Measurements from ENCODE around the gene GDF15. TPM values are rescaled to one million over a fixed set of nuclear protein-coding genes. Genes with fewer than 3 reads are reported as not detected.
A peak's percentile ranks its signal among the peaks of the same experiment; 100 is the strongest.

GDF15 gene
- total RNA-seq, 4 donors from 2014 or later = 6.8 to 11.6 (median 9.0) TPM

GRCh38 chr19:18421371-18421959, 35.5 kb downstream of the GDF15 start:
- no peak overlapping the region for H3K4me3 ChIP-seq
- H3K27ac ChIP-seq = peak overlapping the region in 2 of 4 donors; percentile 78 to 89
- peaks cover 11 to 81% (median 46%) of the 10 kb centered on the region in 4 donors for H3K4me1 ChIP-seq

DNA sequence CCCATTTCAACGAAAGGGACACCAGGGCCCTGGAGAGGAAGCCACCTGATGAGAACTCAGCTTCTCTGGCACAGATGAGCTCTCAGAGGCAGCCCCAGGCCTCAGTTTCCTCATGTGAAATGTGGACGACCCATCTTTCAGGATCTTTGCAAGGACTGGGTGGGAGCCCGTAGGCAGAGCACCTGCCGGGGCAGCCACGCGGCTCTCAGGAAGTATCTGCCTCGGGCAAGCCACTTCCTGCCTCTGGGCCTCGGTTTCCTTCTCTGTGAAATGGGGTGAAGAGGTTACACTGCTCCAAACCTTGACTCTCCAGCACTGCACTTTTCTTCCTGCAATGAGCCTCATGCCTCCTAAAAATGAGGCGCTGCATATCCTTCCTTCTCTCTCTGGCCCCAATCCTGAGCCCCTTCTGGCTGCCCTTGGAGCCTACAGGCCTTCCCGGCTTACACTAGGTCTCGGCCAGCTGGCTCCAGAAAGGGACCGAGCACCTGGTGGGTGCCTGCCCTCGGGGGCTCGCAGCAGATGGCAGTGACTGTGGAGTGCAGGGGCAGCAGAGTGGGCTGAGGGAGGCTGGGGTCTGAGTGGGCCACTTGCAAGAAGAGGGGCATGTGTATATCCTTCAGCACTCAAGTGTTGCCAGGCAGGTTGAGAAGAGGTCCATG, 36.7 kb downstream of the GDF15 start:
- Histone ChIP-seq H3K4me3 (peak overlapping the region in 1 of 4 donors; percentile 9), H3K27me3 (peaks cover 0 to 2% of the 10 kb centered on the region in 2 donors), H3K36me3 (no peaks in the 10 kb centered on the region), H3K4me1 (peaks cover 11 to 75% (median 34%) of the 10 kb centered on the region in 4 donors), H3K27ac (peak overlapping the region in 3 of 4 donors; percentile 16 to 64 (median 16)), H3K9me3 (no peaks in the 10 kb centered on the region)
- DNase-seq = peak in 2 of 3 donors; percentile 57 to 80
- TF ChIP-seq CTCF (IDR thresholded peaks at IDR 0.05) (no peak), POLR2A (IDR thresholded peaks at IDR 0.05) (no peak)

More at GRCh38 chr19:18421371-18421959, 35.5 kb downstream of the GDF15 start:
- H3K27me3 ChIP-seq = peaks cover 0 to 13% of the 10 kb centered on the region in 2 donors
- no peaks in the 10 kb centered on the region for H3K36me3 ChIP-seq
- H3K9me3 ChIP-seq = no peaks in the 10 kb centered on the region
- DNase-seq = peak in 1 of 3 donors; percentile 50
- TF ChIP-seq CTCF (IDR thresholded peaks at IDR 0.05) = no peak
- no peak for TF ChIP-seq POLR2A (IDR thresholded peaks at IDR 0.05)

DNA sequence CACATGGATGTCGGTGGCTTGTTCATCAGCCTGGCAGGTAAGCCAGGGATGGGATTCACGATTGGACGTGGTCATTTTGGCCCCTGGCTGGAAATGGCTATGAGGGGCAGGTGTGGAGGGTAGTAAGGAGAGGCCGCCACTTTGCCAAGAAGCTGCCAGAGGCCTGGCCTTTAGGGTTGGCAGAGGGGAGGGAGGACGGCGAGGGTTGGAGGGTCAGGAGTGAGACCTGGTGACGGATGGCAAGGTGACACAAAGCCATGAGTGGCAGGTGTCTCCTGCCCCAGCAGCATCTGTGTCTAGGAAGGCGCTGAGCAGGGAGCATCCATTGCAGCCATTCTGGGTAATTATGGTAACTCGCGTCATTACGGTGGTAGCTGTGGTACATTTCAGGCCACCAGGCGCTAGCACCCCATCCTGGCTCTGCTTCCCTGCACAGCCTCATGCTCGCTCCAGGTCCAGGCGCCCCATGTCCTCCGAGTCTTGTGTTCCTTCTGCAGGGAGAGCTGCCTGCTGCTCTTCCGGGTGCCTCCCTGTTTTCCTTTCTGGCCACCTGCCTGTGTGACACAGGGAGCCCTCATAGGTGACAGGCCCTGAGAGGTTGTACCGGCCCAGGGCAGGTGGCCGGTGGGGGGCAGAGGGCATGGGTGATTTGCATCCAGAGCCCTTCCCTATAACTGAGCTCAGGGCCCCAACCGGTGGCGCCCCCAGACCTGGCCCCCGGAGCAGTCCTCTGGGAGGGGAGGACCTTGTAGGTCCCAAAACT, 37.5 kb downstream of the GDF15 start:
- no peaks in the 10 kb centered on the region for H3K27me3 ChIP-seq
- H3K4me1 ChIP-seq = peaks cover 6 to 75% (median 29%) of the 10 kb centered on the region in 4 donors
- H3K4me3 ChIP-seq = no peak overlapping the region
- H3K27ac ChIP-seq = peak overlapping the region in 3 of 4 donors; percentile 9 to 64 (median 16)
- H3K36me3 ChIP-seq = no peaks in the 10 kb centered on the region
- H3K9me3 ChIP-seq = no peaks in the 10 kb centered on the region
- no peak for TF ChIP-seq POLR2A (IDR thresholded peaks at IDR 0.05)
- TF ChIP-seq CTCF (IDR thresholded peaks at IDR 0.05) = no peak
- DNase-seq = no peak

GRCh38 chr19:18424122-18424889, 38.3 kb downstream of the GDF15 start:
- peaks cover 0 to 78% (median 29%) of the 10 kb centered on the region in 4 donors for H3K4me1 ChIP-seq
- H3K27me3 ChIP-seq = no peaks in the 10 kb centered on the region
- TF ChIP-seq CTCF (IDR thresholded peaks at IDR 0.05) (no peak), POLR2A (IDR thresholded peaks at IDR 0.05) (no peak)
- peak overlapping the region in 2 of 4 donors; percentile 9 to 16 for H3K27ac ChIP-seq
- no peaks in the 10 kb centered on the region for H3K36me3 ChIP-seq
- DNase-seq = no peak
- no peaks in the 10 kb centered on the region for H3K9me3 ChIP-seq
- H3K4me3 ChIP-seq = no peak overlapping the region

DNA sequence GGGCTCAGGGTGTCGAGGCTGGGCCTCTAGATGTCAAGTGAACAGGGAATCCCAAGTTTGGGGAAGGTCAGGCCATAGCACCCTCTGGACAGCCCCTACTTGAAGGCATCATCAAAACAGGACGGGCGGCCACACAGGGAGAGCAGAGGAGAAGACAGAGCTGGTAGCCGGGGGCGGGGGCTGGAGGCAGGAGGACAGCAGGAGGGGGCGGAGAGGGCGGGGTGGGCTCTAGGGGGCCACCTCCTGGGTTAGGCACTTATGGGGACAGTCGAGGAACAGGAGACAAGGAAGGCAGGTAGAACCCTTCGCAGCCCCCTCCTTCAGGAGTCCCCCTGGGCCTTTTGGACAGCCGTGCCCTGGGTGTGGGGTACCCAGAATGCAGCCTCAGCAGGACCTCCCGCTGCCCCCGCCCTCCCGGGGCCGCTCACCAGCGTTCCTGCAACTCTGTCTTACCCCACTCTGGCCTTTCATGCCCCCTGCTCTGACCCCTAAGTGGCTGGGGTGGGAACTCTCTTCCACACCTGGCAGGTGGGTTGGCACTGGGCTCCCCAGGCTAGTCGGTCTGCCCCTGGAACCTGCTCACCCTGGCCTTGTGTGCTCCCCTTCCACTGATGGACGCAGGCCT, 39.0 kb downstream of the GDF15 start:
- H3K27ac ChIP-seq = peak overlapping the region in 2 of 4 donors; percentile 45 to 59
- H3K36me3 ChIP-seq = no peaks in the 10 kb centered on the region
- H3K27me3 ChIP-seq = no peaks in the 10 kb centered on the region
- H3K9me3 ChIP-seq = no peaks in the 10 kb centered on the region
- TF ChIP-seq POLR2A (IDR thresholded peaks at IDR 0.05) = no peak
- TF ChIP-seq CTCF (IDR thresholded peaks at IDR 0.05) = no peak
- no peak for DNase-seq
- H3K4me3 ChIP-seq = no peak overlapping the region
- H3K4me1 ChIP-seq = peaks cover 0 to 85% (median 33%) of the 10 kb centered on the region in 4 donors

Data from Peyer's patch (tissue), 4 donors.